Activated naive CD8-positive, alpha-beta T cell treated with anti-CD3 and anti-CD28 coated beads, Interleukin-2, amount 50 U/mL, for 24 hours (primary cell): ENCODE measurements around the gene CTRB1.

Experiments
- ATAC-seq: fragments of 150-1000 bp; cut with Tn5 transposase; one replicate; pipeline ENCODE4 v1.10.0; 2021
- DNase-seq: peaks from one replicate; pipeline ENCODE4 v3.0.0; 2021
- H3K27ac Mint-ChIP-seq: one replicate; pipeline ENCODE4 v1.8.0; 2021; ENCODE audit warnings: mild to moderate bottlenecking, mixed read lengths
- H3K27me3 Mint-ChIP-seq: one replicate; pipeline ENCODE4 v1.8.0; 2021; ENCODE audit warnings: mixed read lengths
- H3K36me3 Mint-ChIP-seq: one replicate; pipeline ENCODE4 v1.8.0; 2021; ENCODE audit warnings: low read depth, mixed read lengths
- H3K4me1 Mint-ChIP-seq: one replicate; pipeline ENCODE4 v1.8.0; 2021; ENCODE audit warnings: mixed read lengths
- H3K4me3 Mint-ChIP-seq: one replicate; pipeline ENCODE4 v1.8.0; 2021; ENCODE audit warnings: mild to moderate bottlenecking, moderate library complexity, mixed read lengths
- H3K9me3 Mint-ChIP-seq: one replicate; pipeline ENCODE4 v1.8.0; 2021; ENCODE audit warnings: mixed read lengths

The CTRB1 gene

GRCh38 chr16:75258807-75259141 lies 40.0 kb downstream of the CTRB1 start:
- H3K27me3 Mint-ChIP-seq: peaks cover 47% of the 10 kb centered on the region
- H3K9me3 Mint-ChIP-seq: no peaks in the 10 kb centered on the region
- ATAC-seq (no peak), DNase-seq (no peak)
- no peaks in the 10 kb centered on the region for H3K4me1 Mint-ChIP-seq
- no peak overlapping the region for H3K27ac Mint-ChIP-seq
- H3K36me3 Mint-ChIP-seq: no peaks in the 10 kb centered on the region
- no peak overlapping the region for H3K4me3 Mint-ChIP-seq

- Mint-ChIP-seq H3K4me1 (peaks cover 2% of the 10 kb centered on the region), H3K36me3 (no peaks in the 10 kb centered on the region), H3K27me3 (peaks cover 44% of the 10 kb centered on the region), H3K27ac (no peak overlapping the region), H3K9me3 (no peaks in the 10 kb centered on the region), H3K4me3 (no peak overlapping the region)
- ATAC-seq: no peak
- no peak for DNase-seq
Observed at GRCh38 chr16:75260851-75261589, 42.2 kb downstream of the CTRB1 start.

- ATAC-seq (no peak), DNase-seq (no peak)
- peaks cover 48% of the 10 kb centered on the region for H3K27me3 Mint-ChIP-seq
- peaks cover 1% of the 10 kb centered on the region for H3K36me3 Mint-ChIP-seq
- peaks cover 4% of the 10 kb centered on the region for H3K4me1 Mint-ChIP-seq
- H3K4me3 Mint-ChIP-seq: no peak overlapping the region
- H3K27ac Mint-ChIP-seq: no peak overlapping the region
- H3K9me3 Mint-ChIP-seq: no peaks in the 10 kb centered on the region
Observed at GRCh38 chr16:75261590-75262078, 42.8 kb downstream of the CTRB1 start.

GRCh38 chr16:75262104-75262799 lies 43.5 kb downstream of the CTRB1 start:
- H3K4me3 Mint-ChIP-seq: no peak overlapping the region
- H3K27me3 Mint-ChIP-seq: peaks cover 51% of the 10 kb centered on the region
- H3K27ac Mint-ChIP-seq: no peak overlapping the region
- peaks cover 1% of the 10 kb centered on the region for H3K36me3 Mint-ChIP-seq
- no peak for ATAC-seq
- H3K4me1 Mint-ChIP-seq: peaks cover 4% of the 10 kb centered on the region
- no peak for DNase-seq
- H3K9me3 Mint-ChIP-seq: no peaks in the 10 kb centered on the region

- ATAC-seq: no peak
Observed at GRCh38 chr16:75262800-75263127, 44.0 kb downstream of the CTRB1 start.

GRCh38 chr16:75263291-75263962 lies 44.6 kb downstream of the CTRB1 start:
- Mint-ChIP-seq H3K4me1 (peaks cover 4% of the 10 kb centered on the region), H3K27ac (no peak overlapping the region), H3K36me3 (peaks cover 1% of the 10 kb centered on the region), H3K27me3 (peaks cover 46% of the 10 kb centered on the region), H3K9me3 (no peaks in the 10 kb centered on the region), H3K4me3 (no peak overlapping the region)
- no peak for DNase-seq
- peak; percentile 4 for ATAC-seq

More at GRCh38 chr16:75262800-75263127, 44.0 kb downstream of the CTRB1 start:
- Mint-ChIP-seq H3K27me3 (peaks cover 53% of the 10 kb centered on the region), H3K27ac (no peak overlapping the region), H3K9me3 (no peaks in the 10 kb centered on the region), H3K4me3 (no peak overlapping the region), H3K4me1 (peaks cover 4% of the 10 kb centered on the region), H3K36me3 (peaks cover 1% of the 10 kb centered on the region)
- no peak for DNase-seq

GRCh38 chr16:75263963-75264445 lies 45.2 kb downstream of the CTRB1 start:
- no peak for DNase-seq
- no peak overlapping the region for H3K27ac Mint-ChIP-seq
- peaks cover 1% of the 10 kb centered on the region for H3K36me3 Mint-ChIP-seq
- no peaks in the 10 kb centered on the region for H3K9me3 Mint-ChIP-seq
- peak; percentile 30 for ATAC-seq
- peaks cover 43% of the 10 kb centered on the region for H3K27me3 Mint-ChIP-seq
- peak overlapping the region; percentile 45 for H3K4me3 Mint-ChIP-seq
- H3K4me1 Mint-ChIP-seq: peaks cover 4% of the 10 kb centered on the region

GRCh38 chr16:75264457-75264998 lies 45.7 kb downstream of the CTRB1 start:
- H3K36me3 Mint-ChIP-seq: peaks cover 1% of the 10 kb centered on the region
- ATAC-seq (no peak), DNase-seq (no peak)
- H3K27ac Mint-ChIP-seq: no peak overlapping the region
- H3K4me3 Mint-ChIP-seq: peak overlapping the region; percentile 45
- H3K27me3 Mint-ChIP-seq: peaks cover 41% of the 10 kb centered on the region
- no peaks in the 10 kb centered on the region for H3K9me3 Mint-ChIP-seq
- peaks cover 4% of the 10 kb centered on the region for H3K4me1 Mint-ChIP-seq

- ATAC-seq: no peak
- Mint-ChIP-seq H3K4me3 (peak overlapping the region; percentile 45), H3K27me3 (peaks cover 44% of the 10 kb centered on the region)
Observed at GRCh38 chr16:75264999-75265910, 46.5 kb downstream of the CTRB1 start.

GRCh38 chr16:75265911-75266701 lies 47.3 kb downstream of the CTRB1 start:
- peaks cover 45% of the 10 kb centered on the region for H3K27me3 Mint-ChIP-seq
- DNase-seq (peak; percentile 32), ATAC-seq (no peak)
- peaks cover 4% of the 10 kb centered on the region for H3K4me1 Mint-ChIP-seq
- H3K4me3 Mint-ChIP-seq: peak overlapping the region; percentile 49
- no peak overlapping the region for H3K27ac Mint-ChIP-seq
- peaks cover 1% of the 10 kb centered on the region for H3K36me3 Mint-ChIP-seq
- no peaks in the 10 kb centered on the region for H3K9me3 Mint-ChIP-seq

More at GRCh38 chr16:75264999-75265910, 46.5 kb downstream of the CTRB1 start:
- Mint-ChIP-seq H3K4me1 (peaks cover 4% of the 10 kb centered on the region), H3K9me3 (no peaks in the 10 kb centered on the region), H3K27ac (no peak overlapping the region), H3K36me3 (peaks cover 1% of the 10 kb centered on the region)
- no peak for DNase-seq

GRCh38 chr16:75266738-75267630 lies 48.2 kb downstream of the CTRB1 start:
- peak overlapping the region; percentile 49 for H3K4me3 Mint-ChIP-seq
- ATAC-seq (no peak), DNase-seq (no peak)
- H3K27ac Mint-ChIP-seq: no peak overlapping the region
- peaks cover 1% of the 10 kb centered on the region for H3K36me3 Mint-ChIP-seq
- H3K4me1 Mint-ChIP-seq: peaks cover 4% of the 10 kb centered on the region
- no peaks in the 10 kb centered on the region for H3K9me3 Mint-ChIP-seq
- H3K27me3 Mint-ChIP-seq: peaks cover 50% of the 10 kb centered on the region

- H3K4me1 Mint-ChIP-seq: peaks cover 4% of the 10 kb centered on the region
- H3K27me3 Mint-ChIP-seq: peaks cover 48% of the 10 kb centered on the region
- H3K9me3 Mint-ChIP-seq: no peaks in the 10 kb centered on the region
- DNase-seq: no peak
- no peak overlapping the region for H3K4me3 Mint-ChIP-seq
- H3K27ac Mint-ChIP-seq: no peak overlapping the region
- ATAC-seq: no peak
- H3K36me3 Mint-ChIP-seq: peaks cover 1% of the 10 kb centered on the region
Observed at GRCh38 chr16:75267631-75268264, 49.0 kb downstream of the CTRB1 start.
